ENCODE data around the gene ANAPC15. TPM values are rescaled to one million over a fixed set of nuclear protein-coding genes. Genes with fewer than 3 reads are reported as not detected.

ANAPC15 gene
- total and polyA plus RNA-seq, 2 donors (not counting 3 experiments of a cell fraction or from before 2014, with no cell fraction given): 67.0 to 70.5 TPM

GRCh38 chr11:72160319-72160718, 47.8 kb upstream of the ANAPC15 start:
- no peak overlapping the region for H3K4me2 ChIP-seq (ENCODE audit: insufficient read depth, low read length)
- FAIRE-seq (no peak), DNase-seq (ENCODE audit: low read depth, low spot score) (no peak)
- POLR2A ChIA-PET: no interaction called here
- H4K20me1 ChIP-seq (replicated peaks; ENCODE audit: control insufficient read depth, extremely low read depth, insufficient read depth, low read length): no peaks in the 10 kb centered on the region
- H3K9me3 ChIP-seq (replicated peaks; ENCODE audit: control insufficient read depth, insufficient read depth, low read length): no peaks in the 10 kb centered on the region
- dilution Hi-C loops (cut with MboI; ENCODE audit: extremely low pct_ligation_motif_present, low sequenced_read_pairs): no loop called here
- H3K36me3 ChIP-seq (ENCODE audit: control insufficient read depth in 2 of 2, extremely low read depth in 1 of 2, insufficient read depth in 2 of 2, low read length in 2 of 2): no peaks in the 10 kb centered on the region
- no peak overlapping the region for H3K4me3 ChIP-seq (replicated peaks in 1 of 3; ENCODE audit: insufficient read depth in 1 of 3, low read depth in 1 of 3, low read length in 3 of 3)
- no TSS peak for BruUV-seq (replicated peaks)
- H3K4me1 ChIP-seq (ENCODE audit: control insufficient read depth, extremely low read depth, insufficient read depth, low read length): no peaks in the 10 kb centered on the region
- H2AFZ ChIP-seq (ENCODE audit: low read depth, low read length): no peak overlapping the region
- TF ChIP-seq CTCF (IDR thresholded peaks at IDR 0.05; ENCODE audit: extremely low read depth in 1 of 2, insufficient read depth in 1 of 2, low read depth in 1 of 2, low read length in 2 of 2): no peak
- TF ChIP-seq POLR2A (IDR thresholded peaks at IDR 0.05; ENCODE audit: low read depth, low read length): no peak
- H3K79me2 ChIP-seq (ENCODE audit: control insufficient read depth, insufficient read depth, low read length): no peaks in the 10 kb centered on the region
- intact Hi-C loops (cut with micrococcal nuclease): no loop called here
- no peak overlapping the region for H3K9ac ChIP-seq (replicated peaks; ENCODE audit: extremely low read depth, insufficient read depth, low read length)
- H3K27me3 ChIP-seq (ENCODE audit: control insufficient read depth in 2 of 2, insufficient read depth in 2 of 2, low read length in 2 of 2): peaks cover 3 to 8% of the 10 kb centered on the region in 2 experiments
- no peaks in the 10 kb centered on the region for H3K9me1 ChIP-seq (replicated peaks; ENCODE audit: control insufficient read depth, extremely low read depth, insufficient read depth, low read length)
- H3K27ac ChIP-seq (ENCODE audit: insufficient read depth, low read depth, low read length): no peak overlapping the region
- CTCF ChIA-PET: interaction anchor here (1.2 to 2.2 kb wide), 2 partner anchors 16 to 135 kb away, joined by 3 to 9 read pairs; no protein-coding TSS in a partner anchor

GRCh38 chr11:72157131-72157530, 44.6 kb upstream of the ANAPC15 start:
- H3K36me3 ChIP-seq (ENCODE audit: control insufficient read depth in 2 of 2, extremely low read depth in 1 of 2, insufficient read depth in 2 of 2, low read length in 2 of 2): no peaks in the 10 kb centered on the region
- CTCF ChIA-PET: interaction anchor here (1.0 to 2.2 kb wide), 4 partner anchors 9 to 274 kb away, joined by 3 to 17 read pairs (median 7); no protein-coding TSS in a partner anchor
- H3K4me1 ChIP-seq (ENCODE audit: control insufficient read depth, extremely low read depth, insufficient read depth, low read length): no peaks in the 10 kb centered on the region
- FAIRE-seq (no peak), DNase-seq (ENCODE audit: low read depth, low spot score) (no peak)
- no peak overlapping the region for H3K27ac ChIP-seq (ENCODE audit: insufficient read depth, low read depth, low read length)
- TF ChIP-seq MAX (IDR thresholded peaks at IDR 0.05; ENCODE audit: insufficient read depth, insufficient read length) (no peak), POLR2A (IDR thresholded peaks at IDR 0.05; ENCODE audit: low read depth, low read length) (no peak), GATA2 (IDR thresholded peaks at IDR 0.05; ENCODE audit: insufficient read depth, insufficient read length, low read depth, low read length) (no peak), JUN (IDR thresholded peaks at IDR 0.05; ENCODE audit: borderline replicate concordance, insufficient read depth, insufficient read length, low read depth) (no peak), POLR2AphosphoS5 (IDR thresholded peaks at IDR 0.05; ENCODE audit: insufficient read depth, low read depth, low read length) (no peak), MYC (IDR thresholded peaks at IDR 0.05; ENCODE audit: low read depth, low read length) (no peak), CTCF (IDR thresholded peaks at IDR 0.05; ENCODE audit: extremely low read depth in 1 of 2, insufficient read depth in 1 of 2, low read depth in 1 of 2, low read length in 2 of 2) (no peak), EZH2 (IDR thresholded peaks at IDR 0.05; ENCODE audit: borderline replicate concordance, low read depth, low read length, severe bottlenecking) (no peak), FOS (IDR thresholded peaks at IDR 0.05; ENCODE audit: borderline replicate concordance, insufficient read depth, low read length) (no peak)
- H4K20me1 ChIP-seq (replicated peaks; ENCODE audit: control insufficient read depth, extremely low read depth, insufficient read depth, low read length): no peaks in the 10 kb centered on the region
- dilution Hi-C loops (cut with MboI; ENCODE audit: extremely low pct_ligation_motif_present, low sequenced_read_pairs): no loop called here
- no peaks in the 10 kb centered on the region for H3K9me3 ChIP-seq (replicated peaks; ENCODE audit: control insufficient read depth, insufficient read depth, low read length)
- H3K9ac ChIP-seq (replicated peaks; ENCODE audit: extremely low read depth, insufficient read depth, low read length): no peak overlapping the region
- H3K4me3 ChIP-seq (replicated peaks in 1 of 3; ENCODE audit: insufficient read depth in 1 of 3, low read depth in 1 of 3, low read length in 3 of 3): no peak overlapping the region
- intact Hi-C loops (cut with micrococcal nuclease): no loop called here
- H3K27me3 ChIP-seq (ENCODE audit: control insufficient read depth in 2 of 2, insufficient read depth in 2 of 2, low read length in 2 of 2): peaks cover 7 to 10% of the 10 kb centered on the region in 2 experiments
- no peak overlapping the region for H3K4me2 ChIP-seq (ENCODE audit: insufficient read depth, low read length)
- H3K9me1 ChIP-seq (replicated peaks; ENCODE audit: control insufficient read depth, extremely low read depth, insufficient read depth, low read length): no peaks in the 10 kb centered on the region
- no peak overlapping the region for H2AFZ ChIP-seq (ENCODE audit: low read depth, low read length)
- no peaks in the 10 kb centered on the region for H3K79me2 ChIP-seq (ENCODE audit: control insufficient read depth, insufficient read depth, low read length)
- POLR2A ChIA-PET: no interaction called here
- no TSS peak for BruUV-seq (replicated peaks)

Measured in endothelial cell of umbilical vein (primary cell).